HG03097 (cell line): ENCODE results near the gene PACRG.

ENCODE experiments used
- ATAC-seq: cut with Tn5 transposase; IDR thresholded peaks from one replicate; pipeline ENCODE4 v1.9.1; 2021; ENCODE audit not compliant: unreplicated experiment, low FRiP score

The PACRG gene

GRCh38 chr6:163122365-163122764 is 394.6 kb downstream of the PACRG start:
- ATAC-seq, result no peak

- ATAC-seq, result no peak
Observed at GRCh38 chr6:163123098-163123497, 395.3 kb downstream of the PACRG start.

GRCh38 chr6:163126741-163127140 is 399.0 kb downstream of the PACRG start:
- ATAC-seq, result no peak

- no peak for ATAC-seq
Observed at GRCh38 chr6:163127587-163127986, 399.8 kb downstream of the PACRG start.

- ATAC-seq, result no peak
Observed at GRCh38 chr6:163128324-163128723, 400.6 kb downstream of the PACRG start.

- ATAC-seq, result no peak
Observed at GRCh38 chr6:163132050-163132750, 404.4 kb downstream of the PACRG start.

- ATAC-seq, result no peak
Observed at GRCh38 chr6:163133017-163133416, 405.2 kb downstream of the PACRG start.

GRCh38 chr6:163133691-163134090 is 405.9 kb downstream of the PACRG start:
- ATAC-seq, result no peak

- no peak for ATAC-seq
Observed at GRCh38 chr6:163136681-163137397, 409.1 kb downstream of the PACRG start.

GRCh38 chr6:163137398-163137881 is 409.7 kb downstream of the PACRG start:
- ATAC-seq, result no peak

GRCh38 chr6:163146036-163146435 is 418.3 kb downstream of the PACRG start:
- no peak for ATAC-seq

- ATAC-seq, result no peak
Observed at GRCh38 chr6:163147994-163148393, 420.2 kb downstream of the PACRG start.

GRCh38 chr6:163148451-163149278 is 420.9 kb downstream of the PACRG start:
- ATAC-seq, result no peak

- ATAC-seq, result no peak
Observed at GRCh38 chr6:163149279-163149848, 421.6 kb downstream of the PACRG start.

GRCh38 chr6:163151212-163151611 is 423.4 kb downstream of the PACRG start:
- no peak for ATAC-seq

GRCh38 chr6:163152701-163153100 is 424.9 kb downstream of the PACRG start:
- no peak for ATAC-seq

- no peak for ATAC-seq
Observed at GRCh38 chr6:163159110-163159509, 431.3 kb downstream of the PACRG start.

GRCh38 chr6:163159689-163160088 is 431.9 kb downstream of the PACRG start:
- ATAC-seq, result no peak

GRCh38 chr6:163162007-163162873 is 434.5 kb downstream of the PACRG start:
- ATAC-seq, result no peak

- no peak for ATAC-seq
Observed at GRCh38 chr6:163162874-163163213, 435.1 kb downstream of the PACRG start.
